Glutamatergic neuron (in vitro differentiated cells): ENCODE results near the gene DUSP19. TPM values are rescaled to one million over a fixed set of nuclear protein-coding genes. Genes with fewer than 3 reads are reported as not detected.
"Not testable (repeated sequence)": the region's sequence is repeated elsewhere in the genome, so short reads cannot be mapped to it uniquely, and the experiment has no call there.

ENCODE experiments used
- DNase-seq: peaks from one replicate; pipeline ENCODE4 v3.0.0; 2022
- H3K27ac Mint-ChIP-seq: one replicate; pipeline ENCODE4 v1.8.0; 2020; ENCODE audit warnings: mild to moderate bottlenecking, mixed read lengths, inconsistent platforms; ENCODE audit not compliant: unreplicated experiment
- H3K27me3 Mint-ChIP-seq: one replicate; pipeline ENCODE4 v1.8.0; 2020; ENCODE audit warnings: mild to moderate bottlenecking, moderate library complexity, mixed read lengths, inconsistent platforms; ENCODE audit not compliant: unreplicated experiment
- H3K36me3 Mint-ChIP-seq: one replicate; pipeline ENCODE4 v1.8.0; 2020; ENCODE audit warnings: mild to moderate bottlenecking, mixed read lengths, inconsistent platforms; ENCODE audit not compliant: unreplicated experiment
- H3K4me1 Mint-ChIP-seq: one replicate; pipeline ENCODE4 v1.8.0; 2020; ENCODE audit warnings: mild to moderate bottlenecking, low read depth, mixed read lengths, inconsistent platforms; ENCODE audit not compliant: unreplicated experiment
- H3K4me3 Mint-ChIP-seq: one replicate; pipeline ENCODE4 v1.8.0; 2020; ENCODE audit warnings: mild to moderate bottlenecking, mixed read lengths, inconsistent platforms; ENCODE audit not compliant: unreplicated experiment
- H3K9me3 Mint-ChIP-seq: one replicate; pipeline ENCODE4 v1.8.0; 2020; ENCODE audit warnings: mild to moderate bottlenecking, moderate library complexity, mixed read lengths, inconsistent platforms; ENCODE audit not compliant: unreplicated experiment
- total RNA-seq: library from RNA; stranded (reverse); fragmentation: NEBNext Ultra II Directional; extraction: Animal tissue kit (Norgen Biotek cat#: 25700); gene quantifications from one replicate; pipeline ENCODE4 v1.2.1, GENCODE V29; 2021; ENCODE audit not compliant: unreplicated experiment
- TF ChIP-seq, protein P1 (sequence below): fragments of 200-600 bp; sonication (generic); IDR thresholded peaks from one replicate; pipeline ENCODE4 v1.5.0; 2021; ENCODE audit not compliant: partially characterized antibody, unreplicated experiment

DUSP19 gene
- total RNA-seq, 1 donor from 2014 or later = 1.6 TPM

- peaks cover 6% of the 10 kb centered on the region for H3K27me3 Mint-ChIP-seq
- TF ChIP-seq, protein P1, sequence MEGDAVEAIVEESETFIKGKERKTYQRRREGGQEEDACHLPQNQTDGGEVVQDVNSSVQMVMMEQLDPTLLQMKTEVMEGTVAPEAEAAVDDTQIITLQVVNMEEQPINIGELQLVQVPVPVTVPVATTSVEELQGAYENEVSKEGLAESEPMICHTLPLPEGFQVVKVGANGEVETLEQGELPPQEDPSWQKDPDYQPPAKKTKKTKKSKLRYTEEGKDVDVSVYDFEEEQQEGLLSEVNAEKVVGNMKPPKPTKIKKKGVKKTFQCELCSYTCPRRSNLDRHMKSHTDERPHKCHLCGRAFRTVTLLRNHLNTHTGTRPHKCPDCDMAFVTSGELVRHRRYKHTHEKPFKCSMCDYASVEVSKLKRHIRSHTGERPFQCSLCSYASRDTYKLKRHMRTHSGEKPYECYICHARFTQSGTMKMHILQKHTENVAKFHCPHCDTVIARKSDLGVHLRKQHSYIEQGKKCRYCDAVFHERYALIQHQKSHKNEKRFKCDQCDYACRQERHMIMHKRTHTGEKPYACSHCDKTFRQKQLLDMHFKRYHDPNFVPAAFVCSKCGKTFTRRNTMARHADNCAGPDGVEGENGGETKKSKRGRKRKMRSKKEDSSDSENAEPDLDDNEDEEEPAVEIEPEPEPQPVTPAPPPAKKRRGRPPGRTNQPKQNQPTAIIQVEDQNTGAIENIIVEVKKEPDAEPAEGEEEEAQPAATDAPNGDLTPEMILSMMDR = no peak
- peak; percentile 65 for DNase-seq
- peaks cover 9% of the 10 kb centered on the region for H3K9me3 Mint-ChIP-seq
- peak overlapping the region; percentile 93 for H3K27ac Mint-ChIP-seq
- H3K4me1 Mint-ChIP-seq = peaks cover 26% of the 10 kb centered on the region
- H3K4me3 Mint-ChIP-seq = peak overlapping the region; percentile 84
- H3K36me3 Mint-ChIP-seq = no peaks in the 10 kb centered on the region
Observed at GRCh38 chr2:183037553-183038340, 40.8 kb upstream of the DUSP19 start.

DNA sequence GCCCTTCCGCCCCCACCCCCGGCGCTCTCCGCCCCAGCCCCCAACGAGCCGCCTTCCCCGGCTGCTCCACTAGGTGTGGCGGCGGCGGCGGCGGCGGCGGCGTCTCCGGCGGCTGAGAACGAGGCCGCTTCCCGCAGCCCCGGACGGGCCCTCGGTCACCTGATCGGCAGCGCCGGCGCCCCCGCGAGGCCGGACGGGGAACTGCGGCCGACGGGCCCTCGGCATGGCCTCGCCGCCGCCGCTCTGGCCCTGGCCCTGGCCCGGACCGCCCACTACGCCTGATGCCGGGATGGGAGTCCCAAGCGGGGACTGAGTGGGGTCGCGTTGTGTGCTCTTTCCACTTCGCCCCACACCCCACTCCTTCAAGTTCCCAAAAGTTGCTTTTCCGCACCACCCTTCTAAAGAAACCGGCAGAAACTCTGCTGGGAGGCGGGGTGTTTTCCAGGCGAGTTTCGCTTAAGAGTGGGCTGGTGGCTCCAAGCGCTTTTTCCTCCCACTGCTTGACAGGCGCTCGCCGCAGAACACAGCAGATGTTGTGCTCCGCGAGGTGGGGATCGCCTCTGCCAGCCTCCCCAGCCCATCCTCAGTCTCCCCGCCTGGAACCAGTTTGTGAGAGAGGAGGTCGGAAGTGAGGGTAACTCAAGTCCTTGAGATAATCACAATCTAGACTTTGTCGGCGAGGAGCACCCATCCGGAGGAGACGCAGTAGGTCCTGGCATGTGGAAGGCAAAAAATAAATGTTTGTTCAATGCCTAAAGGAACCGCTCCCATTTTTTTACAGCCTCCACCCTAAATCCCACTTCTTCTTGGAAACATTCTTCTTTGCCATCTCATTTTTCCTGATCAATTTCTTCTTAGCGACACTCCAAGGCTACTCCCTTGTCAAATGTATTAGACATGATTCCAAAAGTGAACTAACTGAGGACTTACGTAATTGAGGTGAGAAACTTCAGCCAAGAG, 39.9 kb upstream of the DUSP19 start, which contains the start of gene NCKAP1:
TSS of gene NCKAP1 (minus strand) at position 117 of the 960 bp plus-strand sequence. CDS start 358 bp downstream, outside the sequence.
- peak within 1 kb of the TSS; percentile 93 for H3K27ac Mint-ChIP-seq
- H3K9me3 Mint-ChIP-seq = peaks cover 9% of the 10 kb centered on the region
- peak; percentile 96 for DNase-seq
- TF ChIP-seq, protein P1 = peak; percentile 95
- H3K4me1 Mint-ChIP-seq = peaks cover 24% of the 10 kb centered on the region
- H3K36me3 Mint-ChIP-seq = no peaks in the 10 kb centered on the region
- peak within 1 kb of the TSS; percentile 89 for H3K4me3 Mint-ChIP-seq
- H3K27me3 Mint-ChIP-seq = peaks cover 6% of the 10 kb centered on the region

- no peaks in the 10 kb centered on the region for H3K36me3 Mint-ChIP-seq
- H3K4me1 Mint-ChIP-seq = peaks cover 9% of the 10 kb centered on the region
- no peak overlapping the region for H3K27ac Mint-ChIP-seq
- TF ChIP-seq, protein P1 = no peak
- H3K9me3 Mint-ChIP-seq = peaks cover 6% of the 10 kb centered on the region
- no peak for DNase-seq
- H3K4me3 Mint-ChIP-seq = no peak overlapping the region
- peaks cover 9% of the 10 kb centered on the region for H3K27me3 Mint-ChIP-seq
Observed at GRCh38 chr2:183040604-183041003, 37.9 kb upstream of the DUSP19 start.

GRCh38 chr2:183043580-183043979, 35.0 kb upstream of the DUSP19 start:
- not testable (repeated sequence) for H3K36me3 Mint-ChIP-seq, H3K27me3 Mint-ChIP-seq, DNase-seq, H3K9me3 Mint-ChIP-seq, H3K27ac Mint-ChIP-seq, H3K4me3 Mint-ChIP-seq, H3K4me1 Mint-ChIP-seq

DNA sequence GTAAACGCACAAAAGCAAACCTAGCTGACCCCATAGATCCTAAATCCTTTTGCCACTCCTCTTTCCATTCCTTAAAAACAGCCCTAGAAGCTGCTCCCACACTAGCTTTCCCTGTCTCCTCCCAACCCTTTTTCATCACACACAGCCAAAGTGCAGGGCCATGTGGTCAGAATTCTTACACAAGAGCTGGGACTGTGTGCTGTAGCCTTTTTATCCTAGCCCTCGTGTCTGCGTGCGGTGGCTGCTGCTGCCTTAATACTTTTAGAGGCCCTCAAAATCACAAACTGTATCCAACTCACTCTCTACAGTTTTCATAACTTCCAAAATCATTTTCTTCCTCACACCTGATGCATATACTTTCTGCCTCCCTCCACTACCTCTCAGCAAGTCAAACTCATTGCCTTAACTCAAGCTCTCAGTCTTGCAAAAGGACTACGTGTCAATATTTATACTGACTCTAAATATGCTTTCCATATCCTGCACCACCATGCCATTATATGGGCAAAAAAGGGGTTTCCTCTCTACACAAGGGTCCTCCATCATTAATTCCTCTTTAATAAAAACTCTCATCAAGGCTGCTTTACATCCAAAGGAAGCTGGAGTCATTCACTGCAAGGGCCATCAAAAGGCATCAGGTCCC, 30.9 kb upstream of the DUSP19 start:
- H3K27me3 Mint-ChIP-seq, H3K4me3 Mint-ChIP-seq, H3K9me3 Mint-ChIP-seq, H3K27ac Mint-ChIP-seq, H3K36me3 Mint-ChIP-seq, DNase-seq, H3K4me1 Mint-ChIP-seq: not testable (repeated sequence)
